NCI-H2227 (cell line): Measurements from ENCODE around the gene UBQLNL.

ENCODE experiments used
- DNase-seq: peaks from one replicate; lab custom pipeline; 2025; ENCODE audit not compliant: unreplicated experiment; lab: John Stamatoyannopoulos, UW

Gene UBQLNL

GRCh38 chr11:5516599-5516998 lies at the start of gene UBQLNL:
TSS of gene UBQLNL (minus strand) at chr11:5516699. CDS start at chr11:5516441, 258 bp downstream.
- no peak for DNase-seq

- DNase-seq = no peak
Measured at GRCh38 chr11:5564259-5565019, 47.9 kb upstream of the UBQLNL start.

- no peak for DNase-seq
Measured at GRCh38 chr11:5557751-5558150, 41.3 kb upstream of the UBQLNL start.

GRCh38 chr11:5556596-5557188 lies 40.2 kb upstream of the UBQLNL start:
- DNase-seq = no peak

- DNase-seq = no peak
Measured at GRCh38 chr11:5553343-5553742, 36.8 kb upstream of the UBQLNL start.

GRCh38 chr11:5550440-5551095 lies 34.1 kb upstream of the UBQLNL start:
- no peak for DNase-seq

- DNase-seq = no peak
Measured at GRCh38 chr11:5548440-5548839, 31.9 kb upstream of the UBQLNL start, which contains the start of gene OR52H1. TSS of gene OR52H1 (minus strand) at chr11:5548540. CDS start at chr11:5545505, 3,035 bp downstream.

- DNase-seq = no peak
Measured at GRCh38 chr11:5547982-5548381, 31.5 kb upstream of the UBQLNL start.

GRCh38 chr11:5546457-5546856 lies 30.0 kb upstream of the UBQLNL start:
- DNase-seq = no peak

- no peak for DNase-seq
Measured at GRCh38 chr11:5541427-5541826, 24.9 kb upstream of the UBQLNL start.

- DNase-seq = no peak
Measured at GRCh38 chr11:5536482-5536881, 20.0 kb upstream of the UBQLNL start.

- DNase-seq = no peak
Measured at GRCh38 chr11:5534046-5534445, 17.5 kb upstream of the UBQLNL start.

GRCh38 chr11:5531053-5531831 lies 14.7 kb upstream of the UBQLNL start:
- no peak for DNase-seq

- DNase-seq = no peak
Measured at GRCh38 chr11:5528495-5528894, 12.0 kb upstream of the UBQLNL start.

- no peak for DNase-seq
Measured at GRCh38 chr11:5527716-5528115, 11.2 kb upstream of the UBQLNL start.

GRCh38 chr11:5524756-5525155 lies 8.3 kb upstream of the UBQLNL start:
- no peak for DNase-seq

GRCh38 chr11:5522308-5522707 lies 5.8 kb upstream of the UBQLNL start:
- DNase-seq = no peak

GRCh38 chr11:5521540-5521939 lies 5.0 kb upstream of the UBQLNL start:
- DNase-seq = no peak

- DNase-seq = no peak
Measured at GRCh38 chr11:5514841-5515240, 1.7 kb downstream of the UBQLNL start.

- no peak for DNase-seq
Measured at GRCh38 chr11:5509803-5510202, 6.7 kb downstream of the UBQLNL start, which contains the start of gene UBQLN3. TSS of gene UBQLN3 (minus strand) at chr11:5509957. CDS start at chr11:5509558, 399 bp downstream.

- no peak for DNase-seq
Measured at GRCh38 chr11:5508605-5509004, 7.9 kb downstream of the UBQLNL start.
